GM23338 (cell line): Measurements from ENCODE around the gene DNAAF3. TPM values are rescaled to one million over a fixed set of nuclear protein-coding genes. Genes with fewer than 3 reads are reported as not detected.

Experiments
- ATAC-seq: fragments of 200-7000 bp; cut with Tn5 transposase; 3 replicates; pipeline ENCODE4 v1.9.1; 2020
- DNase-seq: peaks from one replicate; pipeline ENCODE4 v3.0.0-alpha.2; 2015; ENCODE audit warnings: low spot score
- H2AFZ ChIP-seq: fragments of 200-600 bp; sonication (generic); 2 replicates; pipeline ENCODE4 v1.8.0; 2016; ENCODE audit warnings: antibody characterized with exemption, mild to moderate bottlenecking, moderate library complexity
- H3F3A ChIP-seq: fragments of 200-600 bp; sonication (generic); replicated peaks from 2 replicates; pipeline ENCODE4 v1.8.0; 2017; ENCODE audit warnings: antibody characterized with exemption, mixed run types, low read depth
- H3K27ac ChIP-seq: fragments of 200-600 bp; sonication (generic); 2 replicates; pipeline ENCODE4 v1.6.1; 2016; ENCODE audit warnings: low read depth
- H3K27me3 ChIP-seq: fragments of 200-600 bp; sonication (generic); 2 replicates; pipeline ENCODE4 v1.8.0; 2016; ENCODE audit warnings: mild to moderate bottlenecking, mixed run types, moderate library complexity; ENCODE audit not compliant: insufficient read depth
- H3K36me3 ChIP-seq: fragments of 200-600 bp; sonication (generic); 2 replicates; pipeline ENCODE4 v1.8.0; 2016; ENCODE audit warnings: mild to moderate bottlenecking; ENCODE audit not compliant: insufficient read depth
- H3K4me1 ChIP-seq: fragments of 200-600 bp; sonication (generic); 2 replicates; pipeline ENCODE4 v1.8.0; 2016; ENCODE audit warnings: mild to moderate bottlenecking, moderate library complexity; ENCODE audit not compliant: insufficient read depth
- H3K4me2 ChIP-seq: fragments of 200-600 bp; sonication (generic); 2 replicates; pipeline ENCODE4 v1.7.1; 2017; ENCODE audit warnings: mixed run types
- H3K4me3 ChIP-seq: fragments of 200-600 bp; sonication (generic); 2 replicates; pipeline ENCODE4 v1.6.1; 2016; ENCODE audit warnings: mixed run types
- H3K79me2 ChIP-seq: fragments of 200-600 bp; sonication (generic); replicated peaks from 2 replicates; pipeline ENCODE4 v1.8.0; 2017; ENCODE audit warnings: mild to moderate bottlenecking; ENCODE audit not compliant: insufficient read depth
- H3K9me2 ChIP-seq: fragments of 200-600 bp; sonication (generic); 2 replicates; pipeline ENCODE4 v1.8.0; 2017; ENCODE audit not compliant: insufficient read depth
- H4K20me1 ChIP-seq: fragments of 200-600 bp; sonication (generic); replicated peaks from 2 replicates; pipeline ENCODE4 v1.8.0; 2017; ENCODE audit warnings: mild to moderate bottlenecking; ENCODE audit not compliant: insufficient read depth
- H3K27ac Mint-ChIP-seq: 2 replicates; pipeline ENCODE4 v1.8.0; 2020; ENCODE audit warnings: inconsistent platforms, mild to moderate bottlenecking, moderate library complexity, mixed read lengths
- H3K27me3 Mint-ChIP-seq: 3 replicates; pipeline ENCODE4 v1.8.0; 2022; ENCODE audit warnings: low read depth, mild to moderate bottlenecking, moderate library complexity, mixed read lengths, inconsistent platforms; ENCODE audit not compliant: insufficient read depth, poor library complexity
- H3K36me3 Mint-ChIP-seq: 3 replicates; pipeline ENCODE4 v1.8.0; 2021; ENCODE audit warnings: low read depth, mild to moderate bottlenecking, inconsistent platforms, moderate library complexity, mixed read lengths
- H3K4me1 Mint-ChIP-seq: 3 replicates; pipeline ENCODE4 v1.8.0; 2020; ENCODE audit warnings: mild to moderate bottlenecking, inconsistent platforms, mixed read lengths
- H3K4me3 Mint-ChIP-seq: 3 replicates; pipeline ENCODE4 v1.8.0; 2021; ENCODE audit warnings: moderate library complexity, mild to moderate bottlenecking, inconsistent platforms, mixed read lengths
- H3K9me3 Mint-ChIP-seq: 3 replicates; pipeline ENCODE4 v1.8.0; 2020; ENCODE audit warnings: moderate library complexity, mild to moderate bottlenecking, inconsistent platforms, mixed read lengths
- CREB1 ChIP-seq: fragments of 250-450 bp; sonication (Bioruptor Pico); IDR thresholded peaks from 2 replicates; pipeline ENCODE4 v1.5.0; 2020; ENCODE audit warnings: low read depth, mild to moderate bottlenecking, moderate library complexity
- ETS1 ChIP-seq: IDR thresholded peaks from 2 replicates; pipeline ENCODE4 v1.6.1; 2016; ENCODE audit warnings: antibody characterized with exemption
- EZH2phosphoT487 ChIP-seq: fragments of 200-600 bp; sonication (generic); IDR thresholded peaks from one replicate; pipeline ENCODE4 v1.8.1; 2018; ENCODE audit warnings: antibody characterized with exemption; ENCODE audit not compliant: unreplicated experiment
- JUNB ChIP-seq: IDR thresholded peaks from one replicate; pipeline ENCODE4 v1.6.1; 2016; ENCODE audit warnings: antibody characterized with exemption; ENCODE audit not compliant: unreplicated experiment
- POLR2AphosphoS5 ChIP-seq: IDR thresholded peaks from 2 replicates; pipeline ENCODE4 v1.6.1; 2016; ENCODE audit warnings: antibody characterized with exemption, low read depth
- STAT1 ChIP-seq: IDR thresholded peaks from one replicate; pipeline ENCODE4 v1.6.1; 2016; ENCODE audit warnings: antibody characterized with exemption; ENCODE audit not compliant: unreplicated experiment
- ZNF114 ChIP-seq: fragments of 250-450 bp; sonication (Bioruptor Pico); IDR thresholded peaks from 2 replicates; pipeline ENCODE4 v1.5.0; 2020; ENCODE audit warnings: mild to moderate bottlenecking, moderate library complexity
- ZNF331 ChIP-seq: fragments of 250-450 bp; sonication (Bioruptor Pico); IDR thresholded peaks from 2 replicates; pipeline ENCODE4 v1.5.0; 2020; ENCODE audit warnings: low read depth, mild to moderate bottlenecking, moderate library complexity
- ZNF462 ChIP-seq: fragments of 250-450 bp; sonication (Bioruptor Pico); IDR thresholded peaks from 2 replicates; pipeline ENCODE4 v1.5.0; 2020; ENCODE audit warnings: mild to moderate bottlenecking, moderate library complexity
- polyA plus RNA-seq: library from polyadenylated mRNA; unstranded; fragments of >200 nt; fragmentation: Nextera tagmentation; extraction: Ambion mirVana; gene quantifications from 2 replicates; pipeline ENCODE4 v1.2.1, GENCODE V29; 2016
- total RNA-seq: library from RNA; depleted of rRNA; stranded (reverse); fragments of >200 nt; shearing (Covaris generic); gene quantifications from 2 replicates; pipeline ENCODE4 v1.2.3, GENCODE V29; 2014
- TF ChIP-seq, protein P1 (sequence below): IDR thresholded peaks from one replicate; pipeline ENCODE4 v1.6.1; 2018; ENCODE audit warnings: antibody characterized with exemption; ENCODE audit not compliant: unreplicated experiment

The DNAAF3 gene
- total and polyA plus RNA-seq, 2 experiments from 2014 or later: 8.5 to 9.0 TPM

DNA sequence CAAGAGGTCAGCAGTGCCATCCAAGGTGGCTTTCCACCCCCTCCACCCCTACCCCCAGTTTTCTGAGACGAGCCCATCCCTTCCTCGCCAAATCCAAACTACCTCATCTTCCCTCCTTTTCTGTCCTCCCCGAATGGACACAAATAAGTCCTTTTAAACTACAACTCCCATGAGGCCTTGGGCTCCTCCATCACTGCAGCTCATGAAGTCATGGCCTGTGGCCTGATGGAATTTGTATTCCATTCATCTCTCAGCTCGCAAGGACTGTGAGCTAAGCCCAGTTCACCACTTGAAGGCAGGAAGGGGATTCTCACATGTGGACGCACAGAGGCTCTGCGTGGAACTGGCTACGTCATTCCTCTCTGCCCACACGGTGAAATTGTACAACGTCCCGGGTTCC lies 30.4 kb upstream of the DNAAF3 start:
- peak; percentile 67 for DNase-seq
- no peak overlapping the region for H3K27ac Mint-ChIP-seq
- peaks cover 12% of the 10 kb centered on the region for H3K27me3 Mint-ChIP-seq
- no peak overlapping the region for H3K4me3 Mint-ChIP-seq
- Histone ChIP-seq H3K36me3 (no peaks in the 10 kb centered on the region), H3K4me2 (no peak overlapping the region), H3K9me2 (peaks cover 7% of the 10 kb centered on the region; the same call in 1 of the 2 replicates), H4K20me1 (no peaks in the 10 kb centered on the region), H3F3A (no peaks in the 10 kb centered on the region), H2AFZ (peak overlapping the region; percentile 72; the same call in 1 of the 2 replicates), H3K79me2 (no peaks in the 10 kb centered on the region), H3K27me3 (no peaks in the 10 kb centered on the region), H3K4me3 (no peak overlapping the region), H3K4me1 (no peaks in the 10 kb centered on the region), H3K27ac (no peak overlapping the region)
- TF ChIP-seq CREB1 (0 out of 2 replicates have a peak, but pooled peaks have one; percentile 22), EZH2phosphoT487 (no peak), ZNF331 (CRISPR knock-in tag) (no peak), JUNB (no peak), ZNF462 (CRISPR knock-in tag) (no peak), STAT1 (no peak), POLR2AphosphoS5 (no peak), ETS1 (peak; percentile 86), ZNF114 (no peak)
- TF ChIP-seq, protein P1, sequence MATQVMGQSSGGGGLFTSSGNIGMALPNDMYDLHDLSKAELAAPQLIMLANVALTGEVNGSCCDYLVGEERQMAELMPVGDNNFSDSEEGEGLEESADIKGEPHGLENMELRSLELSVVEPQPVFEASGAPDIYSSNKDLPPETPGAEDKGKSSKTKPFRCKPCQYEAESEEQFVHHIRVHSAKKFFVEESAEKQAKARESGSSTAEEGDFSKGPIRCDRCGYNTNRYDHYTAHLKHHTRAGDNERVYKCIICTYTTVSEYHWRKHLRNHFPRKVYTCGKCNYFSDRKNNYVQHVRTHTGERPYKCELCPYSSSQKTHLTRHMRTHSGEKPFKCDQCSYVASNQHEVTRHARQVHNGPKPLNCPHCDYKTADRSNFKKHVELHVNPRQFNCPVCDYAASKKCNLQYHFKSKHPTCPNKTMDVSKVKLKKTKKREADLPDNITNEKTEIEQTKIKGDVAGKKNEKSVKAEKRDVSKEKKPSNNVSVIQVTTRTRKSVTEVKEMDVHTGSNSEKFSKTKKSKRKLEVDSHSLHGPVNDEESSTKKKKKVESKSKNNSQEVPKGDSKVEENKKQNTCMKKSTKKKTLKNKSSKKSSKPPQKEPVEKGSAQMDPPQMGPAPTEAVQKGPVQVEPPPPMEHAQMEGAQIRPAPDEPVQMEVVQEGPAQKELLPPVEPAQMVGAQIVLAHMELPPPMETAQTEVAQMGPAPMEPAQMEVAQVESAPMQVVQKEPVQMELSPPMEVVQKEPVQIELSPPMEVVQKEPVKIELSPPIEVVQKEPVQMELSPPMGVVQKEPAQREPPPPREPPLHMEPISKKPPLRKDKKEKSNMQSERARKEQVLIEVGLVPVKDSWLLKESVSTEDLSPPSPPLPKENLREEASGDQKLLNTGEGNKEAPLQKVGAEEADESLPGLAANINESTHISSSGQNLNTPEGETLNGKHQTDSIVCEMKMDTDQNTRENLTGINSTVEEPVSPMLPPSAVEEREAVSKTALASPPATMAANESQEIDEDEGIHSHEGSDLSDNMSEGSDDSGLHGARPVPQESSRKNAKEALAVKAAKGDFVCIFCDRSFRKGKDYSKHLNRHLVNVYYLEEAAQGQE: no peak
- H3K36me3 Mint-ChIP-seq: no peaks in the 10 kb centered on the region; the same call in 2 of the 3 replicates
- H3K4me1 Mint-ChIP-seq: no peaks in the 10 kb centered on the region
- H3K9me3 Mint-ChIP-seq: no peaks in the 10 kb centered on the region
- ATAC-seq: peak; percentile 80
